ENCODE results near the gene ZNF606. TPM values are rescaled to one million over a fixed set of nuclear protein-coding genes. Genes with fewer than 3 reads are reported as not detected.
A peak's percentile ranks its signal among the peaks of the same experiment; 100 is the strongest.
"Not testable (repeated sequence)": the region's sequence is repeated elsewhere in the genome, so short reads cannot be mapped to it uniquely, and the experiment has no call there.

Gene ZNF606
- polyA plus RNA-seq, 1 donor = 37.0 TPM

GRCh38 chr19:58020129-58020528 lies 17.5 kb upstream of the ZNF606 start:
- no peak for DNase-seq

- no peak for DNase-seq
Measured at GRCh38 chr19:58014141-58014540, 11.5 kb upstream of the ZNF606 start.

- no peak for DNase-seq
Measured at GRCh38 chr19:58010507-58010906, 7.9 kb upstream of the ZNF606 start.

GRCh38 chr19:58009666-58010301 lies 7.2 kb upstream of the ZNF606 start:
- peak; percentile 94 for DNase-seq

- no peak for DNase-seq
Measured at GRCh38 chr19:58009301-58009665, 6.7 kb upstream of the ZNF606 start.

- DNase-seq = not testable (repeated sequence)
Measured at GRCh38 chr19:58008877-58009276, 6.3 kb upstream of the ZNF606 start.

- no peak for DNase-seq
Measured at GRCh38 chr19:58007285-58007684, 4.7 kb upstream of the ZNF606 start.

- DNase-seq = peak; percentile 19
Measured at GRCh38 chr19:58003174-58003828, 681 bp upstream of the ZNF606 start.

GRCh38 chr19:58001895-58002369 lies 688 bp downstream of the ZNF606 start:
- no peak for DNase-seq

- no peak for DNase-seq
Measured at GRCh38 chr19:58000677-58001076, 1.9 kb downstream of the ZNF606 start.

GRCh38 chr19:57992841-57993240 lies 9.8 kb downstream of the ZNF606 start:
- DNase-seq = no peak

- no peak for DNase-seq
Measured at GRCh38 chr19:57978586-57979289, 23.9 kb downstream of the ZNF606 start.

- no peak for DNase-seq
Measured at GRCh38 chr19:57974434-57974833, 28.2 kb downstream of the ZNF606 start, which contains the start of gene C19orf18. C19orf18 (minus strand) TSS chr19:57974534; CDS start chr19:57974432, 102 bp downstream.

GRCh38 chr19:57964761-57965160 lies 37.9 kb downstream of the ZNF606 start:
- no peak for DNase-seq

GRCh38 chr19:57961785-57962184 lies 40.8 kb downstream of the ZNF606 start:
- DNase-seq = no peak

- DNase-seq = no peak
Measured at GRCh38 chr19:57954996-57955395, 47.6 kb downstream of the ZNF606 start.

- DNase-seq = no peak
Measured at GRCh38 chr19:57949702-57950101, 52.9 kb downstream of the ZNF606 start.

GRCh38 chr19:57949296-57949695 lies 53.3 kb downstream of the ZNF606 start:
- no peak for DNase-seq

GRCh38 chr19:57947419-57948134 lies 55.0 kb downstream of the ZNF606 start, which contains the start of gene ZNF256:
ZNF256 (minus strand) TSS chr19:57947706; CDS start chr19:57947474, 232 bp downstream.
- DNase-seq = peak; percentile 97

- no peak for DNase-seq
Measured at GRCh38 chr19:57947088-57947418, 55.6 kb downstream of the ZNF606 start.

GRCh38 chr19:57946316-57946715 lies 56.3 kb downstream of the ZNF606 start:
- DNase-seq = no peak

GRCh38 chr19:57941593-57941992 lies 61.0 kb downstream of the ZNF606 start:
- no peak for DNase-seq

- DNase-seq = no peak
Measured at GRCh38 chr19:57935731-57936130, 66.9 kb downstream of the ZNF606 start.
